ENCODE measurements around the gene ERC2.

DNA sequence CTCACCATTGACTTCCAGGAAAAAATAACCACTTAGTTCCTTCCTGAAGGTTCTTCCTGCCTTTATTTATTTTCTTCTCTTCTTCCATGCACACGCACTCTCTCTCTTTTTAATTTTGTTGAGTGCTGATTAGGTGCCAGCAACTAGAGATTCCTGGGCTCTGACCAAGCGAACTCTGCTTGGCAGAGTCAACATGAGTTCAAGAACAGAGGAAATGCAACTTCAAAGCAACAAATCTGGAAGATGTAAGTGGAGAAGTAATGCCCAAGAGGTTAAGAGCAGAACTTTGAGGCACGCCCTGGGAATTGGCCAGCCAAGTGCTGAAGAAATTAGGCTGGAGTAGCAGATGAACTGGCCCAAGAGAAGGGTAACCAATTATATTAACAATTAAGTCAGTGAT, 8.5 kb downstream of the ERC2 start:
- TF ChIP-seq, protein P1, sequence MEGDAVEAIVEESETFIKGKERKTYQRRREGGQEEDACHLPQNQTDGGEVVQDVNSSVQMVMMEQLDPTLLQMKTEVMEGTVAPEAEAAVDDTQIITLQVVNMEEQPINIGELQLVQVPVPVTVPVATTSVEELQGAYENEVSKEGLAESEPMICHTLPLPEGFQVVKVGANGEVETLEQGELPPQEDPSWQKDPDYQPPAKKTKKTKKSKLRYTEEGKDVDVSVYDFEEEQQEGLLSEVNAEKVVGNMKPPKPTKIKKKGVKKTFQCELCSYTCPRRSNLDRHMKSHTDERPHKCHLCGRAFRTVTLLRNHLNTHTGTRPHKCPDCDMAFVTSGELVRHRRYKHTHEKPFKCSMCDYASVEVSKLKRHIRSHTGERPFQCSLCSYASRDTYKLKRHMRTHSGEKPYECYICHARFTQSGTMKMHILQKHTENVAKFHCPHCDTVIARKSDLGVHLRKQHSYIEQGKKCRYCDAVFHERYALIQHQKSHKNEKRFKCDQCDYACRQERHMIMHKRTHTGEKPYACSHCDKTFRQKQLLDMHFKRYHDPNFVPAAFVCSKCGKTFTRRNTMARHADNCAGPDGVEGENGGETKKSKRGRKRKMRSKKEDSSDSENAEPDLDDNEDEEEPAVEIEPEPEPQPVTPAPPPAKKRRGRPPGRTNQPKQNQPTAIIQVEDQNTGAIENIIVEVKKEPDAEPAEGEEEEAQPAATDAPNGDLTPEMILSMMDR (conservative IDR thresholded peaks at IDR 0.05; ENCODE audit: low read length): no peak
- no peak for TF ChIP-seq EZH2phosphoT487 (IDR thresholded peaks at IDR 0.05; ENCODE audit: borderline replicate concordance, low read depth, low read length)

All from OCI-LY7 (cell line).